ENCODE data around the gene IREB2. TPM values are rescaled to one million over a fixed set of nuclear protein-coding genes. Genes with fewer than 3 reads are reported as not detected.

Gene IREB2
- total and polyA plus RNA-seq, 2 of the 13 experiments (the other 11 are each of a cell fraction or from before 2014, with no cell fraction given) = 24.2 to 30.4 TPM

- H4K20me1 ChIP-seq (ENCODE audit: insufficient read depth, low read length) = no peaks in the 10 kb centered on the region
- H3K4me1 ChIP-seq (ENCODE audit: insufficient read depth, low read length) = peaks cover 25% of the 10 kb centered on the region
- H3K27me3 ChIP-seq (ENCODE audit: control insufficient read depth in 1 of 2, insufficient read depth in 2 of 2, low read length in 2 of 2) = no peaks in the 10 kb centered on the region; a peak in 1 of 5 replicates
- intact Hi-C loops (cut with micrococcal nuclease; ENCODE audit: unreplicated experiment) = loop anchor here (5.0 kb wide), 1 partner anchor 34 kb away; the partner anchor contains the start of gene HYKK
- in situ Hi-C loops (cut with HindIII; ENCODE audit: extremely low pct_ligation_motif_present, low pct_unique_long_range_greater_than_20kb) = no loop called here
- peaks cover 24% of the 10 kb centered on the region for H3K79me2 ChIP-seq (ENCODE audit: insufficient read depth, low read length)
- H2AFZ ChIP-seq (ENCODE audit: low read length) = no peak overlapping the region
- CTCF ChIA-PET (ENCODE audit: low intra/inter-chr PET ratio, low total read pairs) = no interaction called here
- POLR2A ChIA-PET = interaction anchor here (2.1 to 3.4 kb wide), 3 partner anchors 8 to 103 kb away, joined by 15 to 40 read pairs (median 17); partner anchors contain the start of genes CHRNA5 and IREB2
- H3K9me3 ChIP-seq (ENCODE audit: low read length) = no peaks in the 10 kb centered on the region
- no TSS peak for BruUV-seq (replicated peaks)
- peak; percentile 57 to 64 for TF ChIP-seq MAFK (conservative IDR thresholded peaks at IDR 0.05 in 1 of 2, IDR thresholded peaks at IDR 0.05 in 1 of 2; ENCODE audit: low read length in 2 of 2)
- peak; percentile 54; the same call in 1 of the 2 replicates for TF ChIP-seq MAFF (IDR thresholded peaks at IDR 0.05; ENCODE audit: low read depth, low read length)
- TF ChIP-seq ZBTB40 (IDR thresholded peaks at IDR 0.05) = no peak
- TF ChIP-seq ZBTB40 (CRISPR knock-in tag; IDR thresholded peaks at IDR 0.05) = no peak
- H3K9ac ChIP-seq (ENCODE audit: insufficient read depth, low read depth, low read length) = peak overlapping the region; percentile 87; the same call in 1 of the 2 replicates
- peak overlapping the region; percentile 89 for H3K4me2 ChIP-seq (ENCODE audit: low read depth, low read length)
- no peak for ATAC-seq
- H3K36me3 ChIP-seq (replicated peaks in 1 of 2; ENCODE audit: control insufficient read depth in 1 of 2, insufficient read depth in 2 of 2, low read length in 2 of 2) = peaks cover 4 to 28% of the 10 kb centered on the region in 2 experiments
- 35% methylated on average over 1 of the region's 1 CpG for WGBS (ENCODE audit: low lambda C conversion rate)
- no peak for FAIRE-seq
- H3K4me3 ChIP-seq (replicated peaks in 1 of 3; ENCODE audit: insufficient read depth in 1 of 3, low read depth in 2 of 3, low read length in 3 of 3) = peak overlapping the region; percentile 83 to 88 (median 87); a peak in 5 of 6 replicates
- H3K27ac ChIP-seq (ENCODE audit: extremely low read length, insufficient read depth, low read length) = no peak overlapping the region
- no peak for DNase-seq (ENCODE audit: low spot score)
These were observed 103.7 kb downstream of the IREB2 start for GRCh38 chr15:78541744-78542034.

Measured in HepG2 (cell line).